Right kidney (tissue), 1 donor: ENCODE measurements around the gene ELFN2.

Source experiments
- DNase-seq: peaks from one replicate; pipeline ENCODE4 v3.0.0-alpha.2; 2016

Gene ELFN2

GRCh38 chr22:37426706-37427134 lies 559 bp downstream of the ELFN2 start:
- DNase-seq = no peak

DNA sequence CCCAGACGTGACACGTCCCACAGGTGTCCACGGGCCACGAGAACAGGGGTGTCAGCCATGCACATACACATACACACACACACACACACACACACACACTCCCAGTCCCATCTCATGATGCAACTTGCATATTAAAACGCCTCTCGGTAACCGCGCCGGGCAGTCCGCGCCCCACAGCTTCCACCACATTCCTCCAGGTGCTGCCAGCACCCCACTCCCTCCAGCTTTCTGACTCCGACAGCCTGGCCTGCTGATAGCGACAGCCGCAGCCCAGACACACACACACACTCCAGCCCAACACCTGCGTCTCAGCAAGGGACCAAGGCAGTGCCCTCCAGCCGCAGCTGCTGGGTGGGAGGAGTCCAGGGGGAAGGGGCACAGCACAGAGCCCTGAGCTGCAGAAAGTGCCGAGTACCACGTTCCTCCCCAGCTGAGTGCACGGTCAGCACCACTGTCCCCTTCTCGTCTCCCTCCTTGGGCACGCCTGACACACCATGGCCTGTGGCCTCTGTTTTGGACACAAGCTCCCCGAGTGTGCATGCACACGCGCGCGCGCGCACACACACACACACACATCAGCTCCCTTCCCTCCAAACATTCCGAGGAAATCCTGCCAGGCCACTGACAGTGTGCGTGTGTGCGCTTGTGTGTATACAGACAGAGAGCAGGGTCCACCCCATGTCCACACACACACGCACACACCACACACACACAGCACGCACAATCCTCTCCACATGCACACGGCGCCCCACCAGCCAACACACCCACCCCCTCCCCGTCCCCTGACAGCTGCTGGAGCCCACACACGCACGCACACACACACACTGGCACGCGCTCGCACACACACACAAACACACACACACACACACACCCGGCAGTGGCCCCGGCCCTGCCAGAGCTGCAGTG lies 1.2 kb downstream of the ELFN2 start:
- peak; percentile 66 for DNase-seq

GRCh38 chr22:37425369-37425768 lies 1.9 kb downstream of the ELFN2 start:
- no peak for DNase-seq

- DNase-seq = no peak
These were observed 4.0 kb downstream of the ELFN2 start for GRCh38 chr22:37423283-37423682.

- DNase-seq = no peak
These were observed 5.8 kb downstream of the ELFN2 start for GRCh38 chr22:37421468-37421877.

DNA sequence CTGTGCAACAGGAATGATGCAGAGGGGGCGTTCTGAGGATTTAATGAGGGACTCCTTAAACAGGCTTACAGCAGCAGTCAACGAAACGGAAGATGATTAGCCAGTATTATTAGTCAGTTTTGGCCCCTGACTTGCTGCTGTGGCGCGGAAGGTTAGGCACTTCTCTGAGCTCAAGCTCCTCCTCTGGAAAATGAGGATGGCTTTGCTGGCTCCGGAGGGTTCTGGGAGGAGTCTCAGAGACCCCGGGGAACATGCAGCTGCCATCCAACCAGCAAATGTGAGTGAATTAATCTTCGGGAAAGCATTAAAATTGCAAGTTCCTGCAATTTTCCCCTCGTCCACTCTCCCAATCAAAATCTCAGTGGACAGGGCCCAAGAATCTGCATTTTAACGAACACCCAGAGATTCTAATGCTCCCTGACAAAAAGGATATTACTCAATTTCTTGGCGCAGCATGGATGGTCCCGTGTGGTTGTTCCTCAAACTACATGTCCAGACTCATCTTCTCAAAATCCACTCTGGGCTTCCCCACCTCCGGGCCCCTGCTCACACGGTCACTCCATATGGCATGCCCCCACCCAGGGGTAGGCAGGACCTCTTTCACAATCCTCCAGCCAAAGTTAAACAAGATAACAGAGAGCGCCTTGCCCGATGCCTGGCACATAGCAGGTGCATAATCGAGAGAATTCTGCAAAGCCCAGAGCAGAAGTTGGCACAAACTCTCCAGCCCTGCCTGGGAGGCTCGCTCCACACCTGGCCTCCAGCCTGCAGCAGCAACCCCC lies 6.4 kb downstream of the ELFN2 start:
- DNase-seq = no peak

DNA sequence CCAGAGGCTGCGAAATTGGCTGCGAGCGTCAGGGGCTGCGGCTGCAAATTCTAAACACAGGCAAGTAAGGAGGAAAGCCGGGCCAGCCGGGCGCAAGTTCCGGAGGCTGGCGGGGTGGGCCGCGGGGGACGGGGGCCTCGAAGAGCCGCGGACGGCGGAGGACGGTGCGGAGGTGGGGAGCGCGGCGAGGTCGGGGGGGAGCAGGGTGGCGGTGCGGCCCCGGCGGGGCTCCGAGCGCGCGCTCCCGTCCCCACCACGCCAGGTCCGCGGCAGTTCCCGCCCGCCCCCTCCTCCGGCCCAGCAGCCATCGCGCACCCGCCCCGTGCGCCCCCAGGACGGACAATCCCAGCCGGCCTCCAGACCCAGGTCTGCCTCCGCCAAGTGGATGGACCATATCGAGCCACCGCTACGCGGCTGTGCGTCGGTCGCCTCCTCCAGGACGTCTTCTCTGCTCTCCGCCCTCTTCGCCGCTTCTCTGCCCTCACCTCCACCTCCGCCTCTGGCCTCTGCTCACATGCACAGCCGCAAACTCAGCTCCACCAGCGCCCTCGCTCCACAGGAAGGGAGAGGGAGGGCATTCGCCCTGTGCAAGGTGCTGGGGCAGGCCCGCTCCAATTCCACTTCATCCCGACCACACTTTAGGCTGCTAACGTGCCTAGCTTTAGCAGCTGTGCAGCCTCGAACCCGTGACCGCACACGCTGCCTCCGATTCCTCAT lies 7.2 kb downstream of the ELFN2 start:
- no peak for DNase-seq

DNA sequence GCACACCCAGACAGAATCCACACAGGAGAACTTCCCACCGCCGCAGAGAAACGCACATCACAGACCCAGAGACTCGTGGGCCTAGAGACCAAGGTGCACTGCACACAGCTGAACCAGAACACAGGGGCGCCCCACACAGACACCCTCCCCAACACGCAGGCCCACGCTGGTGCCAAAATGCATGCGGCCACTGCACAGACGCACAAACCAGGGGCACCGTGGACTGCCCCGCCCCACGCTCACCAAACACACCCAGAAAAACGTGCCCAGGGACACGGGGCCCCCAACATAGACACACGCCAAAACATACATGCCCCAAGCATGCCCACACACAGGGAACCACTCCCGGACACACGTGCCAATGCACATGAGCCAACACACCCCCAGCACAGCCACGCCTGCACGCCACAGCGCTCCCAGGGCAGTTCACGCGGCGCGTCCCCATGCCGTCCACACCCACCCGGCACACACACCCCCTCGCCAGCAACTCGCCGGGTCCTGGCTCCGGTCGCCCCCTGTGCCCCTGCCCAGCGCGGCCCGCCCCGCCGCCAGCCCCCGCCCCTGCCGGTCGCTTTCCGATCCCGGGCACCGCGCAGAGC lies 7.8 kb downstream of the ELFN2 start:
- no peak for DNase-seq

DNA sequence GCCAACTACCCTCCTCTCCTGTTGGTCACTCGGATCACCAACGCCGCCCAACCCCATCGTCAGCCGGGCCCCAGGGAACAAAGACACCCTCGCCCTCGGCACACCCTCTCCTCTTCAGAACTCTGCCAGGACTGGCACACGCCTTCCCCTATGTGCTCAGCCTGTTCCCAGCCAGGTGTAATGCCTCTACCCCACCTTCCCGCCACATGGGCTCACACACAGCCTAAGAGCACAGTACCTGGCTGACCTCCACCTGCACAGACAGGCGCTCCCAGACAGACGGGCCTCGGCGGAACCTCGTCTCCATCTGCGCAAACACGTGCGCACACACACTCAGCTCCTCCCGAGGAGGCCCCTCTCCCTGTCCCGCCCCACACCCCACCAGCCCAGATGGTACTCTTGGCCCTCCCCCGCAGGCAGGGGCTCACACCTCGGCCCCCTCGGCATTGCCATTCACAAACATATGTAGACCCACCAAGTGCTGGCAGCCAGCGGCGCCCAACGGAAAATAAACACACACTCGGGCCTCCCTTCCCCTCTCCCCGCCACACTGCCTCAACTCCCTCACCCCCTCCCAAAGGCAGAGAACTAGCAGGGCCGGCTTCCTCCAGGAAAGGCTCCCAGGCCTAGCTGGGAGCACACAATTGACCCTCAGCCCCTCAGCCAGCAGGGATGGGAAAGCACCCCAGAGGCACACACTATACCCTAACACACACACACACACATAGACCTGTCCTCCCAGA lies 8.5 kb downstream of the ELFN2 start:
- DNase-seq = no peak

- no peak for DNase-seq
These were observed 9.5 kb downstream of the ELFN2 start for GRCh38 chr22:37417677-37418348.

DNA sequence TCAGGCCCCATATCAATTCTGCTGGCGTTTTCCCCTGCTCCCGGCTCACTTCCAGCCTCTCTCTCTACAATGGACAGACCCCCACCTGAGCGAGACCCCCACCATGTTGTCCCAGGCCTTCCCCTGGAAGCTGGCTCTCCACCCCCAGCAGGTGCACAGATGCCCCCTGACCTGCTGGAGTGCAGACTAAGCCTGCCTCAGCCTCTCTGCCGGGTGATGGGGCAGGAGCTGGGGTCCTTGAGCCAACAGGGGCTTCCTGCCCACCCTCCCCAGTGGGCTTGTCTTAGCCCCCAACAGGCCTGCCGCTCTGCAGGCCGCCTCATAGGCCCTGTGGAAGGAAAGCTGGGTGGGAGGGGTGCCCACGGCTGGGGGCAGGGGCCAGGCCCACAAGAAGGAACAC lies 10.0 kb downstream of the ELFN2 start:
- no peak for DNase-seq

DNA sequence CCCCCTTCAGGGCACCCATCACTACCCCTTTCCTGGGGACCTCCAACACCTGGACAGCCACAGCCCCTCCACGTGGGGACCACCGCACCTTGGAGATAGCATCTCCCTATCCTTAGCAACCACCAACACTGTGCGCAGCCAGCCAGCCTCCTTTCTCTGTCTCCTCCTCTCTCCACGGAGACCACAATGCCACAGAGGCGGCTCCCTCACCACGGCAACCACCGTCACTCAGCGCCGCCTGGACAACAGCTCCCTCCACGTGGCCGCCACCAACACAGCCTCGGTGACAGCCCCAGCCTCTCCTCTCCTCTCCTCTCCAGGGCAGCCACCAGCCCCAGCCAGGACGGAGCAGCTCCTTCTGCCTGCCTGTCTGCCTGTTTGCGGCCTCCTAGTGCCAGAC lies 10.5 kb downstream of the ELFN2 start:
- no peak for DNase-seq

- DNase-seq = no peak
These were observed 10.9 kb downstream of the ELFN2 start for GRCh38 chr22:37416389-37416788.

- no peak for DNase-seq
These were observed 12.1 kb downstream of the ELFN2 start for GRCh38 chr22:37415210-37415609.

DNA sequence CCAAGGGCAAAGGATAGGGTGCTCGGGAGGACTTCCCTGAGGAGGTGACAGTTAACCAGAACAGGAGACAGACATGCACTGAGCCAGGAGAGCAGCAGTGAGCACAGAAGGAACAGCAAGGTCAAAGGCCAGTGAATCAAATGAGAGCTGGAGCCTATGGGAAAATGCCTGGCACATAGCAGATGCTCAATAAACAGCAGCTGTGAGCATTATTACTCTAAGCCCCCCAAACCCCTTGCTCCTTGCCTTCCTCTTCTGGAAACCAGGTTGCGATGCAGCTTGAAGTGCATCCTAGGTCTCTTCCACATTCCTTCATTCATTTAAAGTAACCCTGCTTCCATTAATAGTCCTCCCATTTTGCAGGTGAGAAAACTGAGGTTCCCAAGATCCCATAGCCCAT lies 13.0 kb downstream of the ELFN2 start:
- no peak for DNase-seq

DNA sequence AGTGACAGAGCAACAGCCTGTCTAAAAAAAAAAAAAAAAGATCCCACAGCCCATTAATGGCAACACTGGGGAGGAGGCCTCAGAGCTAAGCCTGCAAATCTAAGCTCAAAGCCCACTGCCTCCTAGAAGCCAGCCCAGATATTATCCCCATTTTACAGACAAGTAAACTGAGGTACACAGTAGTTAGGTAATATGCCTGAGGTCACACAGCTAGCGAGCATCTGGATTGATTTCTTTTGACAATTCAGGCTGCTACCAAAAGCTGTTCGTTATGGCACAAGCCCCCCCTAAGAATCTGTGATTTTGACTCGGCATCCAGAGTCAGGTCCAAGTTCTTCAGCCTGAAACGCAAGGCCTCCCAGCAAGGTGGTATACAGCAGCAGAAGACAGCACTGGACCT lies 13.7 kb downstream of the ELFN2 start:
- DNase-seq = no peak

- DNase-seq = no peak
These were observed 14.6 kb downstream of the ELFN2 start for GRCh38 chr22:37412495-37413250.

- DNase-seq = no peak
These were observed 15.6 kb downstream of the ELFN2 start for GRCh38 chr22:37411655-37412054.

DNA sequence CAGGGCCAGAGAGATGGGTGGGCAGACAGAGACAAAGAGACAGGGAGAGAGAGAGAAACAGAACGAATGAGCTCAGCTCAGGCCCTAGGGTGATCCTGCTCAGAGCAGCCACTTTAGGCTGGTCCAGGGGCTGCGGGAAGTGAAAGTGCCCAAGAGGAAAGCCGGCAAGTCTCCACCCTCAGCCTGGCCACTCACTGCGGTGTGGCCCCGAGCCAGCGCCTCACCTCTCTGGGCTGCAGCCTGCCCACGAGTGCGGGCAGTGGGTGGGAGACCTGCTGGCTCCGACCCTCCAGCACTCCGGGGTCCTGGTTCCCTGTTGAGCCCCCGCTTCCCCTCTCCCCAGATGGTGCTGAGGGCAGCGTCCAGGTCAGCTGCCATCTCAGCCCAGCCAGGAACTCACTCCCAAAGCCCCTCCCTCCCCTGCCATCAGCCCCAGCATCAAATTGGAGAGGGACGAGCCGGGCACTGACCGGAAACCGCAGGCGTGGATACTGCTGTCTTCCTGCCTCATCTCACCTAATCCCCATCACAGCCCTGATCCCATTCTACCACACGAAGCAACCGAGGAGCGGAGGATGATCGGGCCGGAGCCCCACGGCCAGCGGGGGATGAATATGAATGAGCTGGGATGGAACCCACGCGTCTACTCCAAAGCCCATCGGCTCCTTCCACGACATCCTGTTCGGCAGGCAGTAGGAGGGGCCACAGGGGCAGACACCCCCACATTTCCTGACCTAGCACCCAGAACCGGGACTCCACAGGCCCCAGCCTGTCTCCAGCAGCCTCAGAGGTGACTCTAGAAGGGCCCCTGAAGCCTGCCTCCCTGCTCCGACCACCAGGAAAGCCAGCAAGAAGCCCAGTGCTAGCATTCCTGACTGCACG lies 16.9 kb downstream of the ELFN2 start:
- no peak for DNase-seq
